Measurements from ENCODE around the gene CLDN9.

The CLDN9 gene

DNA sequence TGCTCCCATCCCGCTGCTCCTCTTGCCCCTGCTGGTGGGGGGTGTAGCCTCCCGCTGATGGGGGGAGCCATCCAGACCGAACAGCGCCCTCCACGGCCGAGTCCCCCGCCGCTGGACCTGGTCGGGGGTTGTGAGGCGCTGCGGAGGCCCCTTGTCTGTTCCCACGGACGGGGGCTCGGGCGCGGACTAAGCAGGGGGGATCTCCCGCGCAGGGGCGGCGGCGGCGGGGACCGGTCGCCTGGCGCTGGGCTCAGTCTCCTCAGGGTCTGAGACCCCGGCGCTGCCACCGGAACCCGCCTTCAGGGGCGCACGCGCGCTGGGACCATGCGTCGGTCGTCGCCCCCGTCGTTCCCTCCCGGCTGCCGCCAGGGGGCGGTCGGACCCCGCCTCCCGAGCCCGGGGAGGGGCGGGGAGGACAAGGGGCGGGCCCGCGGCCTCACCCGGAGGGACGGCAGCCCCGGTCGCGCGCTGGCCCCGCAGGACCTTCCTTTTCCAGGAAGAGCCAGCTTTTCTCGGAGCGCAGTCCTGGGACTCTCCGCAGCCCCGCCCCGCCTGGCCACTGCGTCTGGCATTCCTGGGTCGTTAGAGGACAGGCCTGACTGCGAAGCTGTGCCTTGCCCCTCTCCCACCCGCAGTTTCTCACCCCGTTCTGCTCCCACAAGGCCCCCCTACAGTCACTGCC lies 46.5 kb downstream of the CLDN9 start (continued):
- TF ChIP-seq, protein P1, sequence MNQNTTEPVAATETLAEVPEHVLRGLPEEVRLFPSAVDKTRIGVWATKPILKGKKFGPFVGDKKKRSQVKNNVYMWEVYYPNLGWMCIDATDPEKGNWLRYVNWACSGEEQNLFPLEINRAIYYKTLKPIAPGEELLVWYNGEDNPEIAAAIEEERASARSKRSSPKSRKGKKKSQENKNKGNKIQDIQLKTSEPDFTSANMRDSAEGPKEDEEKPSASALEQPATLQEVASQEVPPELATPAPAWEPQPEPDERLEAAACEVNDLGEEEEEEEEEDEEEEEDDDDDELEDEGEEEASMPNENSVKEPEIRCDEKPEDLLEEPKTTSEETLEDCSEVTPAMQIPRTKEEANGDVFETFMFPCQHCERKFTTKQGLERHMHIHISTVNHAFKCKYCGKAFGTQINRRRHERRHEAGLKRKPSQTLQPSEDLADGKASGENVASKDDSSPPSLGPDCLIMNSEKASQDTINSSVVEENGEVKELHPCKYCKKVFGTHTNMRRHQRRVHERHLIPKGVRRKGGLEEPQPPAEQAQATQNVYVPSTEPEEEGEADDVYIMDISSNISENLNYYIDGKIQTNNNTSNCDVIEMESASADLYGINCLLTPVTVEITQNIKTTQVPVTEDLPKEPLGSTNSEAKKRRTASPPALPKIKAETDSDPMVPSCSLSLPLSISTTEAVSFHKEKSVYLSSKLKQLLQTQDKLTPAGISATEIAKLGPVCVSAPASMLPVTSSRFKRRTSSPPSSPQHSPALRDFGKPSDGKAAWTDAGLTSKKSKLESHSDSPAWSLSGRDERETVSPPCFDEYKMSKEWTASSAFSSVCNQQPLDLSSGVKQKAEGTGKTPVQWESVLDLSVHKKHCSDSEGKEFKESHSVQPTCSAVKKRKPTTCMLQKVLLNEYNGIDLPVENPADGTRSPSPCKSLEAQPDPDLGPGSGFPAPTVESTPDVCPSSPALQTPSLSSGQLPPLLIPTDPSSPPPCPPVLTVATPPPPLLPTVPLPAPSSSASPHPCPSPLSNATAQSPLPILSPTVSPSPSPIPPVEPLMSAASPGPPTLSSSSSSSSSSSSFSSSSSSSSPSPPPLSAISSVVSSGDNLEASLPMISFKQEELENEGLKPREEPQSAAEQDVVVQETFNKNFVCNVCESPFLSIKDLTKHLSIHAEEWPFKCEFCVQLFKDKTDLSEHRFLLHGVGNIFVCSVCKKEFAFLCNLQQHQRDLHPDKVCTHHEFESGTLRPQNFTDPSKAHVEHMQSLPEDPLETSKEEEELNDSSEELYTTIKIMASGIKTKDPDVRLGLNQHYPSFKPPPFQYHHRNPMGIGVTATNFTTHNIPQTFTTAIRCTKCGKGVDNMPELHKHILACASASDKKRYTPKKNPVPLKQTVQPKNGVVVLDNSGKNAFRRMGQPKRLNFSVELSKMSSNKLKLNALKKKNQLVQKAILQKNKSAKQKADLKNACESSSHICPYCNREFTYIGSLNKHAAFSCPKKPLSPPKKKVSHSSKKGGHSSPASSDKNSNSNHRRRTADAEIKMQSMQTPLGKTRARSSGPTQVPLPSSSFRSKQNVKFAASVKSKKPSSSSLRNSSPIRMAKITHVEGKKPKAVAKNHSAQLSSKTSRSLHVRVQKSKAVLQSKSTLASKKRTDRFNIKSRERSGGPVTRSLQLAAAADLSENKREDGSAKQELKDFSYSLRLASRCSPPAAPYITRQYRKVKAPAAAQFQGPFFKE (tag by site-specific recombination; IDR thresholded peaks at IDR 0.05; ENCODE audit: borderline replicate concordance): no peak
- TF ChIP-seq ZNF37A (tag by site-specific recombination; IDR thresholded peaks at IDR 0.05) (no peak), KLF10 (tag by site-specific recombination; IDR thresholded peaks at IDR 0.05) (peak; percentile 79), ZNF155 (tag by site-specific recombination; IDR thresholded peaks at IDR 0.05) (no peak), ZNF514 (tag by site-specific recombination; IDR thresholded peaks at IDR 0.05) (no peak), ZNF138 (tag by site-specific recombination; IDR thresholded peaks at IDR 0.05; ENCODE audit: borderline replicate concordance) (no peak), ATF2 (tag by site-specific recombination; IDR thresholded peaks at IDR 0.05; ENCODE audit: low read depth) (no peak), GLI4 (tag by site-specific recombination; IDR thresholded peaks at IDR 0.05) (no peak), ZNF660 (tag by site-specific recombination; IDR thresholded peaks at IDR 0.05) (peak; percentile 67; the same call in 1 of the 2 replicates), ZNF521 (tag by site-specific recombination; IDR thresholded peaks at IDR 0.05) (no peak), PRDM1 (tag by site-specific recombination; IDR thresholded peaks at IDR 0.05) (no peak), ZNF76 (tag by site-specific recombination; IDR thresholded peaks at IDR 0.05; ENCODE audit: borderline replicate concordance, low read depth) (peak; percentile 55; the same call in 1 of the 2 replicates), SETDB1 (IDR thresholded peaks at IDR 0.05; ENCODE audit: insufficient read length, low read length) (no peak), ZNF404 (tag by site-specific recombination; IDR thresholded peaks at IDR 0.05) (no peak), ZNF184 (tag by site-specific recombination; IDR thresholded peaks at IDR 0.05) (peak; percentile 36; the same call in 1 of the 2 replicates), AEBP2 (tag by site-specific recombination; IDR thresholded peaks at IDR 0.05; ENCODE audit: borderline replicate concordance) (no peak), ZNF292 (tag by site-specific recombination; IDR thresholded peaks at IDR 0.05; ENCODE audit: borderline replicate concordance, low read depth) (no peak), ZNF140 (tag by site-specific recombination; IDR thresholded peaks at IDR 0.05) (no peak), ZNF510 (tag by site-specific recombination; IDR thresholded peaks at IDR 0.05; ENCODE audit: insufficient replicate concordance) (no peak), ZNF274 (IDR thresholded peaks at IDR 0.05; ENCODE audit: low read length) (no peak), ZNF274 (tag by site-specific recombination; IDR thresholded peaks at IDR 0.05; ENCODE audit: borderline replicate concordance) (no peak), ZNF146 (tag by site-specific recombination; IDR thresholded peaks at IDR 0.05) (no peak), ZNF350 (tag by site-specific recombination; IDR thresholded peaks at IDR 0.05) (no peak)
- TF ChIP-seq, protein P2, sequence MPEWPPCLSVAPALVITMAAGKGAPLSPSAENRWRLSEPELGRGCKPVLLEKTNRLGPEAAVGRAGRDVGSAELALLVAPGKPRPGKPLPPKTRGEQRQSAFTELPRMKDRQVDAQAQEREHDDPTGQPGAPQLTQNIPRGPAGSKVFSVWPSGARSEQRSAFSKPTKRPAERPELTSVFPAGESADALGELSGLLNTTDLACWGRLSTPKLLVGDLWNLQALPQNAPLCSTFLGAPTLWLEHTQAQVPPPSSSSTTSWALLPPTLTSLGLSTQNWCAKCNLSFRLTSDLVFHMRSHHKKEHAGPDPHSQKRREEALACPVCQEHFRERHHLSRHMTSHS (tag by site-specific recombination; IDR thresholded peaks at IDR 0.05): no peak
- TF ChIP-seq, protein P3, sequence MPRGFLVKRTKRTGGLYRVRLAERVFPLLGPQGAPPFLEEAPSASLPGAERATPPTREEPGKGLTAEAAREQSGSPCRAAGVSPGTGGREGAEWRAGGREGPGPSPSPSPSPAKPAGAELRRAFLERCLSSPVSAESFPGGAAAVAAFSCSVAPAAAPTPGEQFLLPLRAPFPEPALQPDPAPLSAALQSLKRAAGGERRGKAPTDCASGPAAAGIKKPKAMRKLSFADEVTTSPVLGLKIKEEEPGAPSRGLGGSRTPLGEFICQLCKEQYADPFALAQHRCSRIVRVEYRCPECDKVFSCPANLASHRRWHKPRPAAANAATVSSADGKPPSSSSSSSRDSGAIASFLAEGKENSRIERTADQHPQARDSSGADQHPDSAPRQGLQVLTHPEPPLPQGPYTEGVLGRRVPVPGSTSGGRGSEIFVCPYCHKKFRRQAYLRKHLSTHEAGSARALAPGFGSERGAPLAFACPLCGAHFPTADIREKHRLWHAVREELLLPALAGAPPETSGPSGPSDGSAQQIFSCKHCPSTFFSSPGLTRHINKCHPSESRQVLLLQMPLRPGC (tag by site-specific recombination; IDR thresholded peaks at IDR 0.05): no peak
- TF ChIP-seq, protein P4, sequence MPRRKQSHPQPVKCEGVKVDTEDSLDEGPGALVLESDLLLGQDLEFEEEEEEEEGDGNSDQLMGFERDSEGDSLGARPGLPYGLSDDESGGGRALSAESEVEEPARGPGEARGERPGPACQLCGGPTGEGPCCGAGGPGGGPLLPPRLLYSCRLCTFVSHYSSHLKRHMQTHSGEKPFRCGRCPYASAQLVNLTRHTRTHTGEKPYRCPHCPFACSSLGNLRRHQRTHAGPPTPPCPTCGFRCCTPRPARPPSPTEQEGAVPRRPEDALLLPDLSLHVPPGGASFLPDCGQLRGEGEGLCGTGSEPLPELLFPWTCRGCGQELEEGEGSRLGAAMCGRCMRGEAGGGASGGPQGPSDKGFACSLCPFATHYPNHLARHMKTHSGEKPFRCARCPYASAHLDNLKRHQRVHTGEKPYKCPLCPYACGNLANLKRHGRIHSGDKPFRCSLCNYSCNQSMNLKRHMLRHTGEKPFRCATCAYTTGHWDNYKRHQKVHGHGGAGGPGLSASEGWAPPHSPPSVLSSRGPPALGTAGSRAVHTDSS (tag by site-specific recombination; IDR thresholded peaks at IDR 0.05): no peak

Data from HEK293 (cell line).